Measurements from ENCODE around the gene SEC16B.

The SEC16B gene

DNA sequence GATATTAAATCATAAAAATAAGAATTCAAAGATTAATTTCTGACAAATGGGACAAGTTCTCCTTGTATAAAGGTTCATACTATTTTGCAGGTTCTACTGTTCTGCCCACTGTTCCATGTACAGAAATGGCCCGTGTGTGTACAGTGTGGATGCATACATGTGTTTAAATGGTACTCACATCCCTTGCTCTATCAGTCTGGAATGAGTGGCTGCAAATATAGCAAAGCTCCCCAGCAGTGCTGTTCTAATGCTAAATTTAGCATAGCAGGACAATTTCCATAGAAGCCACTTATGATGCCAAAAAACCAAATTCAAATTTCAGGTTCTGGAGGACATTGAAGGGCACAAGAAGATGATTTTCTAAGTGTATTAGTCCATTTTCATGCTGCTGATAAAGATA, 9.4 kb upstream of the SEC16B start:
- no peaks in the 10 kb centered on the region for H3F3A ChIP-seq (ENCODE audit: insufficient read depth)
- H3K36me3 ChIP-seq (ENCODE audit: low read length) = no peaks in the 10 kb centered on the region
- no peak overlapping the region for H3K4me3 ChIP-seq (ENCODE audit: insufficient read depth, low read length, poor library complexity, severe bottlenecking)
- H3K27me3 ChIP-seq (ENCODE audit: low read length) = no peaks in the 10 kb centered on the region
- H4K20me1 ChIP-seq (ENCODE audit: low read depth, low read length) = no peaks in the 10 kb centered on the region
- TF ChIP-seq CTCF (IDR thresholded peaks at IDR 0.05; ENCODE audit: insufficient read depth, low read length, poor library complexity, severe bottlenecking) (no peak), EZH2phosphoT487 (conservative IDR thresholded peaks at IDR 0.05; ENCODE audit: low read length) (no peak)
- H3K9ac ChIP-seq (ENCODE audit: low read length) = no peak overlapping the region
- no peaks in the 10 kb centered on the region for H3K9me2 ChIP-seq (replicated peaks; ENCODE audit: insufficient read depth, low read length)
- no peaks in the 10 kb centered on the region for H3K79me2 ChIP-seq (ENCODE audit: insufficient read depth, low read length)
- H3K4me2 ChIP-seq (ENCODE audit: low read depth, low read length, poor library complexity, severe bottlenecking) = no peak overlapping the region
- no peaks in the 10 kb centered on the region for H3K9me3 ChIP-seq (ENCODE audit: insufficient read depth, low read length)
- no peak overlapping the region for H3K27ac ChIP-seq (ENCODE audit: low read depth, low read length)
- H2AFZ ChIP-seq (ENCODE audit: low read depth, low read length, severe bottlenecking) = no peak overlapping the region

- no peaks in the 10 kb centered on the region for H4K20me1 ChIP-seq (ENCODE audit: low read depth, low read length)
- TF ChIP-seq EZH2phosphoT487 (conservative IDR thresholded peaks at IDR 0.05; ENCODE audit: low read length) (no peak), CTCF (IDR thresholded peaks at IDR 0.05; ENCODE audit: insufficient read depth, low read length, poor library complexity, severe bottlenecking) (no peak)
- H3K9me2 ChIP-seq (replicated peaks; ENCODE audit: insufficient read depth, low read length) = no peaks in the 10 kb centered on the region
- H2AFZ ChIP-seq (ENCODE audit: low read depth, low read length, severe bottlenecking) = no peak overlapping the region
- no peak overlapping the region for H3K27ac ChIP-seq (ENCODE audit: low read depth, low read length)
- no peaks in the 10 kb centered on the region for H3K36me3 ChIP-seq (ENCODE audit: low read length)
- H3K9me3 ChIP-seq (ENCODE audit: insufficient read depth, low read length) = no peaks in the 10 kb centered on the region
- no peaks in the 10 kb centered on the region for H3F3A ChIP-seq (ENCODE audit: insufficient read depth)
- no peak overlapping the region for H3K9ac ChIP-seq (ENCODE audit: low read length)
- no peak overlapping the region for H3K4me3 ChIP-seq (ENCODE audit: insufficient read depth, low read length, poor library complexity, severe bottlenecking)
- no peaks in the 10 kb centered on the region for H3K79me2 ChIP-seq (ENCODE audit: insufficient read depth, low read length)
- H3K4me2 ChIP-seq (ENCODE audit: low read depth, low read length, poor library complexity, severe bottlenecking) = no peak overlapping the region
- no peaks in the 10 kb centered on the region for H3K27me3 ChIP-seq (ENCODE audit: low read length)
These were observed 8.7 kb upstream of the SEC16B start for GRCh38 chr1:177978530-177978929.

DNA sequence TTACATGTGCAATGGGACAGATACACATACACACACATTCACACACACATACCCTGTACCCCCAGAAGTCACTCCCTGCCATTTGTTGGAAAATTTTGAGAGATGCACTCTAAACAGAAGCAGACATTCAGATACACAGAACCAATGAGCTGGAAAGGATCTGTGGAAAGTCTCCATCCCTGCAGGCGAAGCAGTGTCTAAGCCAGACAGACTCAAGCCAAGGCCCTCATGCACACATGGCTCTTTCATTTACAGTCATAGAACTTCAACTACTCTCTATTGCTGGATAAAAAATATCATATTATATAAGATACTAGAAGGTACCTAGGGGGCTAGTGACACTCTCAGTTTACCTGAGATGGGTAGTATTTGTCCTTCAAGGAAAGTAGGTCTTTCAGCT, 7.3 kb upstream of the SEC16B start:
- H3K27ac ChIP-seq (ENCODE audit: low read depth, low read length) = no peak overlapping the region
- no peaks in the 10 kb centered on the region for H4K20me1 ChIP-seq (ENCODE audit: low read depth, low read length)
- H3K4me2 ChIP-seq (ENCODE audit: low read depth, low read length, poor library complexity, severe bottlenecking) = no peak overlapping the region
- H3K4me3 ChIP-seq (ENCODE audit: insufficient read depth, low read length, poor library complexity, severe bottlenecking) = no peak overlapping the region
- no peak for TF ChIP-seq CTCF (IDR thresholded peaks at IDR 0.05; ENCODE audit: insufficient read depth, low read length, poor library complexity, severe bottlenecking)
- no peak for TF ChIP-seq EZH2phosphoT487 (conservative IDR thresholded peaks at IDR 0.05; ENCODE audit: low read length)
- H3F3A ChIP-seq (ENCODE audit: insufficient read depth) = no peaks in the 10 kb centered on the region
- no peaks in the 10 kb centered on the region for H3K36me3 ChIP-seq (ENCODE audit: low read length)
- no peaks in the 10 kb centered on the region for H3K9me3 ChIP-seq (ENCODE audit: insufficient read depth, low read length)
- no peak overlapping the region for H3K9ac ChIP-seq (ENCODE audit: low read length)
- H3K79me2 ChIP-seq (ENCODE audit: insufficient read depth, low read length) = no peaks in the 10 kb centered on the region
- H3K27me3 ChIP-seq (ENCODE audit: low read length) = no peaks in the 10 kb centered on the region
- H3K9me2 ChIP-seq (replicated peaks; ENCODE audit: insufficient read depth, low read length) = no peaks in the 10 kb centered on the region
- no peak overlapping the region for H2AFZ ChIP-seq (ENCODE audit: low read depth, low read length, severe bottlenecking)

GRCh38 chr1:177976596-177976995, 6.7 kb upstream of the SEC16B start:
- no peak overlapping the region for H3K27ac ChIP-seq (ENCODE audit: low read depth, low read length)

More at GRCh38 chr1:177976596-177976995, 6.7 kb upstream of the SEC16B start:
- no peak overlapping the region for H3K4me3 ChIP-seq (ENCODE audit: insufficient read depth, low read length, poor library complexity, severe bottlenecking)
- H4K20me1 ChIP-seq (ENCODE audit: low read depth, low read length) = no peaks in the 10 kb centered on the region
- no peak overlapping the region for H3K4me2 ChIP-seq (ENCODE audit: low read depth, low read length, poor library complexity, severe bottlenecking)
- no peaks in the 10 kb centered on the region for H3K9me3 ChIP-seq (ENCODE audit: insufficient read depth, low read length)
- TF ChIP-seq CTCF (IDR thresholded peaks at IDR 0.05; ENCODE audit: insufficient read depth, low read length, poor library complexity, severe bottlenecking) (no peak), EZH2phosphoT487 (conservative IDR thresholded peaks at IDR 0.05; ENCODE audit: low read length) (no peak)
- no peak overlapping the region for H2AFZ ChIP-seq (ENCODE audit: low read depth, low read length, severe bottlenecking)
- no peak overlapping the region for H3K9ac ChIP-seq (ENCODE audit: low read length)
- H3K27me3 ChIP-seq (ENCODE audit: low read length) = no peaks in the 10 kb centered on the region
- no peaks in the 10 kb centered on the region for H3K9me2 ChIP-seq (replicated peaks; ENCODE audit: insufficient read depth, low read length)
- no peaks in the 10 kb centered on the region for H3K79me2 ChIP-seq (ENCODE audit: insufficient read depth, low read length)
- no peaks in the 10 kb centered on the region for H3F3A ChIP-seq (ENCODE audit: insufficient read depth)
- H3K36me3 ChIP-seq (ENCODE audit: low read length) = no peaks in the 10 kb centered on the region

Measured in SU-DHL-6 (cell line).